CD4-positive, alpha-beta T cell treated with Interleukin-10 for 1 hour (primary cell): ENCODE results near the gene TNRC6A.
A peak's percentile ranks its signal among the peaks of the same experiment; 100 is the strongest.
"Not testable (repeated sequence)": the region's sequence is repeated elsewhere in the genome, so short reads cannot be mapped to it uniquely, and the experiment has no call there.

Source experiments
- DNase-seq: peaks from one replicate; pipeline ENCODE4 v3.0.0-alpha.2; 2020

The TNRC6A gene

DNA sequence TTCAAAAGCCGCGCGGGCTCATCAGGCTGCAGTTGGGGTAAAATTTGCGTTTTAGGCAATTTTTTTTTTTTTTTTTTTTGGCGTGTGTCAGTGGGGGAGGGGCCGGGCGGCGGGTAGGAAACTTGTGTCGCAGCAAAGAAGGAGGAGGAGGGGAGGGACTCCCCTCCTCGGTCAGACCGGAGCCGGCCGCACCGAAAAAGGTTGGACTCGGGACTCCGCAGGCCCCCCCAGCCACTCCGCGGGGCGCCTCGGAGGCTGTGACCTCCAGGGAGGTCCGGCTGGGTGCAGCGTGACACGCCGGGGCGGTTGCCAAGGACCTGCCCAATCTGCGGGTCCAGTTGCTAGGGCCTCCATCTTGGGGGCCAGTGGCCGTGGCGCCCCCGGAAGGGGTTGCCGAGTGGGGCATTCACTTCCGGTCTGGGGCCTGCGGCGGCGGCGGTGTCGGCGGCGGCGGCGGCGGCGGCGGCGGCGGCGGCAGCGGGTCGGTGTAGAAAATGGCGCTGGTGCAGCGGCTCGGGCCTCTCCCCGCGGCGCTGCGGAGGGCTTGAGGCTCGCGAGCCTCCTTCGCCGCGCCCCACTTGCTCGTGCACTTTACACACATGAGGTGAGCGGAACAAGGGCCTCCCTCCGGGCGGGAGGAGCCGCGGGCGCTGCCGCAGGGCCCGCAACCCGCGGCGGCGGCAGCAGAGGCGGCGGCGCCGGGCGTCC, at the start of gene TNRC6A:
TNRC6A (plus strand) TSS at position 409 of the 708 bp plus-strand sequence; CDS start at position 600, 191 bp downstream.
- DNase-seq: peak; percentile 85

DNA sequence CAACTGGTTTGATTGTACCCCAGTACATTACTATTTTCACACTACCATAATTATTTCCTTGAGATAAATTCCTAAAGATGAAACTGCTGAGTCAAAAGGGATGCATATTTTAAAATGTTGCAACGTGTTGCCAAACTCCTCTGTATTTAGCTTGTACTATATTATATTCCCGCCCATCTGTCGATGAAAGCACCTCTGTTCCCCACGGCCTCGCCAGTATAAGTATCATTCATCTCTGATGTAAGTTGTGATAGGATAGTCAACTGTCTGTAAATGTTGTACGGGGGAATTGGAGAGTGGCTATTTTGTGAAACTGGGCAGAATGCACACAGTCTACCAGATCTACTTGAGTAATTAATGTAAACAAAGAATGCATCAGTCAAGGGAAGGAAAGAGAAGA, 47.7 kb upstream of the TNRC6A start:
- DNase-seq: no peak

- no peak for DNase-seq
Measured at GRCh38 chr16:24683250-24683649, 46.2 kb upstream of the TNRC6A start.

GRCh38 chr16:24683847-24684493, 45.5 kb upstream of the TNRC6A start:
- no peak for DNase-seq

DNA sequence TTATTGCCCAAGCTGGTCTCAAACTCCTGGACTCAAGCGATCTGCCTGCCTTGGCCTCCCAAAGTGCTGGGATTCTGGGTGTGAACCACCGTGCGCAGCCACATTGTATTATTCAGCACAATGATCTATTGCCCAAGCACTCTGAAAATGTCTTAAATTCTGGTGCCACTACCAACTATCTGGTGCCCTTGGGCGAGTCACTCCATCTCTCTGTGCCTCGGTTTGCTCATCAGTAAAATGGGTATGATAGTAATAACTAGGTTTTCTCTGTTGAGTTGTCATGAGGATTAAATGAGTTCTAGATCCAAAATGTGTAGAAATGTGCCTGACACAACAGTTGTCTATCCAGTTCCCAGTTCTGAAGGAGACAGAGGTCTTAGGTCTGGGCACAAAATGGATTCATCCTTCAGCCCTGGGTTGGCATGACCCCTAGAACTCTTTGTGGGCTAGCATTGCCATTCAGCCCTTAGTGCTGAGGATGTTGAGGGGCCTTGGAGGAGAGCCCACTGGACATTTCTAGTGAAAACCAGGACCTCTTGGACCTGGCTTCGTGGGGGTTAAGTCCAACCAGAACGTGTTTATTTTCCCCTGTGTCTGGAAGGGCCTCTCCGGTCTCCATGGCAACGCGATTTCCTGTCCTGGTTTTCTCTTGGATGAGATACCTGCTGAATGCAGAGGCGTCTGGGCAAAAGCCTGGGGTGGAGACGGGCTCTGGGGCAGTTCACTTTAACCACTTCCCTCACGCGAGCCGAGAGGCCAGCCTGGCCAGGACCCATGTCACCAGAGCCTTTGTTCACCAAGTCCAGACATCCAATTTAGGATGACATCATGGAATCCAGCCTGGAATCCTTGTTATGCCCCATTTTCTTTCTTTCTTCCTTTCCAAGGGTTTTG, 43.7 kb upstream of the TNRC6A start:
- no peak for DNase-seq

DNA sequence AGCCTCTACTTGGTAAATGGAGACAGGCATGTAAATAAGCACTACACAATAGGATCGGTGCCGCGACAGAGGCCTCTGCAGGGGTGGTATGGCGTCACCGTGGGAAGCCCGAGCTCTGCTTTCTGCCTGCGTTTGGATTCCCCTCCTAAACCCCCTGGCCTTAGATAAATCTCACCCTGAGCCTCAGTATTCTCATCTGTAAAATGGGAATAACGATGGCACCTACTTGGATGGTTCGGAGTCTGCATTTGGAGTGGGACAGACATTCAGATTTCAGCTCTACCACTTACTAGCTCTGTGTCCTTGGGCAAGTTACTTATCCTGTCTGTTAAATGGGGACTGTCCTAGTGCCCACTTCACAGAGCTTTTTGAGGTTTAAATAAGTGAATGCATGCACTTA, 42.8 kb upstream of the TNRC6A start:
- DNase-seq: no peak

- no peak for DNase-seq
Measured at GRCh38 chr16:24688359-24688758, 41.1 kb upstream of the TNRC6A start.

DNA sequence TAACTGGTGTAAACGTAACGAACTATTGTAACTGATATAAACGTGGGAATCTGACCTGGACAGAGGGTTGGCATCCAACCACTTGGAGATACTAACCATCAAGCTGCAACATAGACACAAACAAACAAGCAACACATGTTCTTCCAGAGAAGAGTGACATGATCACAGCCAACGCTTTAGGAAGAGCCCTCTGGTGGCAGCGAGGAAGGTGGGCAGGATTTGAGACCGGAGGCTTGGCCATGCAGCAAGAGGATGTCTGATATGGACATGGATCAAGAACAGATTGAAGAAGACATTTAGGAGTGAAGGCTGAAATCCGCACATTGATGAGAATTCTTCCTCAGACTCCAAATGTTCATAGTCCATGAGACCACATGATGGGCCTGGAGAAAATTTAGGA, 40.3 kb upstream of the TNRC6A start:
- no peak for DNase-seq

DNA sequence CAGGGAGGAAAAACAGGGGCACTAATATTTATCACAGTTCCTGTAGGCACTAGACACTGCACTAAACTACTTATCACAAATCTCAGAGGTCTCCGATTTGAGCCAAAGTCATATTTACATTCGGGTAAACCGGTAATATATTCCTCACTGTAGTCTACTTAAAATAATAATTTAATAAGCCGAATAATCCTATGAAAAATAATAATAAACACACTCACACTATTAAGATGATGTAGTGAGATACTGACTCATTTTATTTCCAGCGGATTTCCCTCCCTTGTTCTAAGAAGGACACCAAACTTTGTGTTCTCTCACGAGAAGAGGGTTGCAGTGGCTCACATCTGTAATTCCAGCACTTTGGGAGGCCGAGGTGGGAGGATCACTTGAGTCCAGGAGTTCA, 36.6 kb upstream of the TNRC6A start:
- no peak for DNase-seq

- no peak for DNase-seq
Measured at GRCh38 chr16:24694931-24695330, 34.5 kb upstream of the TNRC6A start.

- no peak for DNase-seq
Measured at GRCh38 chr16:24696699-24697098, 32.8 kb upstream of the TNRC6A start.

GRCh38 chr16:24698308-24698707, 31.1 kb upstream of the TNRC6A start:
- no peak for DNase-seq

DNA sequence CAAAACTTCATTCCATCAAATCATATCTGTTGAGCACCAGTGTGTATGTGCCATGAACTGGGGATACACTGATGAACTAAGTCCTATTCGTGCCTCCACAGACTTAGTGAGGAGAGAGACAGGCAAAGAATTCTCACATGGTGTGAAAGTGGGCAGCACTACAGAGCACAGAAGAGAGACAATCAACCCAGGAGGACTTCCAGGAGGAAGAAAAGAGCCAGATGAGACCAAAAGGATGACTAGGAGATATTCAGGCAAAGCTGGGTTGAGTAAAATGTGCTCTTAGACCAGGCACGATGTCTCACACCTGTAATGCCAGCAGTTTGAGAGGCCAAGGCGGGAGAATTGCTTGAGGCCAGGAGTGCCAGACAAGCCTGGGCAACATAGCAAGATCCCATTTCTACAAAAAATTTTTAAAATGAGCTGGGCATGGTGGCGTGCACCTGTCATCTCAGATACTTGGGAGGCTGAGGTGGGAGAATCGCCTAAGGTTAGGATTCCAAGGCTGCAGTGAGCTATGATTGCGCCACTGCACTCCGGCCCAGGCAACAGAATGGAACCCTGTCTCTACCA, 30.2 kb upstream of the TNRC6A start:
- DNase-seq: no peak

DNA sequence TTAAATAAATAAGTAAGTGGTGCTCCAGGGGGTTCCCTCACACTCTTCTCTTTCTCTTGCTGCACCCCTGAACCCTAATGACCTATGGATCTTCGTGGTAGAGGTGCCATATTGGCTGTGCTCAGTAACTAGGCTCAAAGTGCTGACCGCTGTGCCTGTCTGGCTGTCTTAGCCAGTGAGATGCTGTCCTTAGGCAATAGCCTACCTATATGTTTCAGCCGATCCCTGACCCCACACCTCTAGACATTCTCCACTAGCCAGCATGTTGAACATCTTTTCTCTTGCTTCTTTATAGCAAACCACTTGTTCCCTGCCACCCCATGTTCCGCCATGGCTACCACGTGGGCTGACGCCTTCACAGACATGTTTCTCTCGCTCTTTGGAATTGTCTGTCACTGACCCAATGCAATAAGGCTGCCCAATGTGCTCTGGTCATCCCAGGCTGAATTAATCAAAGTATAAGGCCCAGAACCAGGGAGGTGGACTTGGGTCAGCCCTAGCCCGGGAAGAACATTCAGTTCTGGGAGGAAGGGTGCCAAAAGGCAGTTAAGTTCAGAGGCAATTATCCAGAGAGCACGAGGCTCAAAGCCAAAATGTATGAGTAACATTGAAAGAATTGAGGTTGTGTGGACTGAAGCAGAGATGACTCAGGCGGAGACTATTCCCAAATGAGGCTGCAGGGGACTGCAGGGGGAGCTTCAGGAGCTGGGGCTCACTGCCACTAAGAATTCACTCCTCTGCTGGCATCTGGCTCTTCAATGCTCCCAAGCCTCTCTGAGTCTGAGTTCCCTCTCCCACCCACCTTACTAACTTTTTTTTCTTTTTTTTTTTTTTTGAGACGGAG, 28.7 kb upstream of the TNRC6A start:
- no peak for DNase-seq

DNA sequence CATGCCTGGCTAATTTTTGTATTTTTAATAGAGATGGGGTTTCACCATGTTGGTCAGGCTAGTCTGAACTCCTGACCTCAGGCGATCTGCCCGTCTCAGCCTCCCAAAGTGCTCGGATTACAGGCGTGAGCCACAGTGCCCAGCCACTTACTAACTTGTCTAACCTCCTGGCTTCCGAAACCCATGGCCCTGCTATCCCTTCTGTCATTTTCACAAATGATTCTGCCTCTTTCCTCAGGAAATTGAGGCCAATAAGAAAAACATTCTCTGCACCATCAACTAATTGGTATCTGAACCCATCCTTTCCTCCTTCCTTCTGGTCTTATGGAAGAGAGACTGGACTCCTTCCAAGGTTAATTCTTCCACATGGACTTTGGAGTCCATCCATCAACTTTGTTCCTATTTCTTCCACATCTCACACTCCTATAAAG, 27.9 kb upstream of the TNRC6A start:
- no peak for DNase-seq

DNA sequence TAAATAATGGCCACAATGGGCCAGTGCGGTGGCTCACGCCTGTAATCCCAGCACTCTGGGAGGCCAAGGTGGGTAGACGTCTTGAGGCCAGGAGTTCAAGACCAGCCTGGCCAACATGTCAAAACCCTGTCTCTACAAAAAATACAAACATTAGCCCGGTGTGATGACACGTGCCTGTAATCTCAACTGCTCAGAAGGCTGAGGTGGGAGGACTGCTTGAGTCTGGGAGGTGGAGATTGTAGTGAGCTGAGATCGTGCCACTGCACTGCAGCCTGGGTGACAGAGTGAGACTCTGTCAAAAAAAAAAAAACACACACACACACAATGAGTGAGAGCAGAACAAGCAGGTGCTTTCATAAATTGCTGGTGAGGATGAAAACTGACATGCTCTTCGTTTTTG, 21.7 kb upstream of the TNRC6A start:
- DNase-seq: not testable (repeated sequence)

- DNase-seq: no peak
Measured at GRCh38 chr16:24713379-24713778, 16.1 kb upstream of the TNRC6A start.

- no peak for DNase-seq
Measured at GRCh38 chr16:24717411-24717810, 12.0 kb upstream of the TNRC6A start.

GRCh38 chr16:24718967-24719521, 10.4 kb upstream of the TNRC6A start:
- DNase-seq: no peak

- no peak for DNase-seq
Measured at GRCh38 chr16:24721830-24722238, 7.6 kb upstream of the TNRC6A start.

DNA sequence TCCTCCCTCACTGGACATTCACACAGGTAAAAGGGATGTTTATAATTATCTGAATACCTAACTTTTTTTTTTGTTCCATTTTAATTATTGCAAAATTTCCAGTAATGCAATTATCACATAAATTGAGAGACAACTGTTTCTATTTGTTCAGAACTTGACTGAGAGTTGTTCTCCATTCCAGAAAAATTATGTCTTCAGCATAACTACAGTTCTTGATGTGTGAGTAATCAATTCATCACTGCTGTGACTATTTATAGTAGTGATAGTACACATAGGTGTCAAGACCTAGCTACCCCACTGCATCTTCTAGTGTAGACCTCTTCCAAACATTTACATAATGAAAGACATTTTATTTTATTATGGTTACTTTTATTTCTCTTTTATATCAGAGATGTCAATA, 5.8 kb upstream of the TNRC6A start:
- DNase-seq: no peak

DNA sequence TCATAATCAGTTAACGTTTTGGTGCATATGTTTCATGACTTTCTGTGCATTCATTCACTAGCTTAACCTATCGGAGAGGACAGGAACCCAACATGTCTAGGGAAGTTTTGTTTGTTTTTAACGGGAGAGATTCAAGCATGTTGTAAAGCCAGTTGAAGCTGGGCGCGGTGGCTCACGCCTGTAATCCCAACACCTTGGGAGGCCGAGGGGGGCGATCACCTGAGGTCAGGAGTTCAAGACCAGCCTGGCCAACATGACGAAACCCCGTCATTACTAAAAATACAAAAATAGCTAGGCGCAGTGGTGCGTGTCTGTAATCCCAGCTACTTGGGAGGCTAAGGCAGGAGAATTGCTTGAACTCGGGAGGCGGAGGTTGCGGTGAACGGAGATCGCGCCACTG, 1.4 kb upstream of the TNRC6A start:
- no peak for DNase-seq
